NB4 (cell line): ENCODE data around the gene TYW1.
"Not testable (repeated sequence)": the region's sequence is repeated elsewhere in the genome, so short reads cannot be mapped to it uniquely, and the experiment has no call there.

ENCODE experiments used
- POLR2A ChIP-seq: IDR thresholded peaks from 2 replicates; pipeline ENCODE4 v1.6.1; 2011; ENCODE audit warnings: mild to moderate bottlenecking; ENCODE audit not compliant: insufficient read length; ENCODE audit errors: extremely low read depth
- TF ChIP-seq, protein P1 (sequence below): IDR thresholded peaks from one replicate; pipeline ENCODE4 v1.5.1; 2012; ENCODE audit warnings: low read depth, low read length

DNA sequence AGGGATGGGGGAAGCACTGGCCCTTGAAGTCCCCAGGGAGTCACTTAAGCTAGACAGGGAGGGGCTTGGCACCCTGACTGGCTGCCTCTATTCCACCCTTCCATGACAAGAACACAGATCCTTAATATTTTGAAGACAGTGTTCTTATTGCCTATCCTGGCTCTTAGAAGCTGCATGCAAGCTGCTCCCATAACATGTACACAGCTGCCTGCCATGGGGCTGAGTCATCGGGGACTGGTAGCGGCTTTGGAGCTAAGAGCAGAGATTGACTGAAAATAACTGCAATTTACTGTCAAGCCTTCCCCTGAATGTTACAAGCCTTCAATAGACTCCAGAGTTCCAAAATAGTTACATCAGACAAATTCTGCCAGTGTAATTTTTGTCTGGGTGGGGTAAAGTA, 226.9 kb downstream of the TYW1 start:
- TF ChIP-seq, protein P1, sequence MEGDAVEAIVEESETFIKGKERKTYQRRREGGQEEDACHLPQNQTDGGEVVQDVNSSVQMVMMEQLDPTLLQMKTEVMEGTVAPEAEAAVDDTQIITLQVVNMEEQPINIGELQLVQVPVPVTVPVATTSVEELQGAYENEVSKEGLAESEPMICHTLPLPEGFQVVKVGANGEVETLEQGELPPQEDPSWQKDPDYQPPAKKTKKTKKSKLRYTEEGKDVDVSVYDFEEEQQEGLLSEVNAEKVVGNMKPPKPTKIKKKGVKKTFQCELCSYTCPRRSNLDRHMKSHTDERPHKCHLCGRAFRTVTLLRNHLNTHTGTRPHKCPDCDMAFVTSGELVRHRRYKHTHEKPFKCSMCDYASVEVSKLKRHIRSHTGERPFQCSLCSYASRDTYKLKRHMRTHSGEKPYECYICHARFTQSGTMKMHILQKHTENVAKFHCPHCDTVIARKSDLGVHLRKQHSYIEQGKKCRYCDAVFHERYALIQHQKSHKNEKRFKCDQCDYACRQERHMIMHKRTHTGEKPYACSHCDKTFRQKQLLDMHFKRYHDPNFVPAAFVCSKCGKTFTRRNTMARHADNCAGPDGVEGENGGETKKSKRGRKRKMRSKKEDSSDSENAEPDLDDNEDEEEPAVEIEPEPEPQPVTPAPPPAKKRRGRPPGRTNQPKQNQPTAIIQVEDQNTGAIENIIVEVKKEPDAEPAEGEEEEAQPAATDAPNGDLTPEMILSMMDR: not testable (repeated sequence)
- TF ChIP-seq POLR2A: not testable (repeated sequence)
